H1 (cell line): Measurements from ENCODE around the gene CPXM1. TPM values are rescaled to one million over a fixed set of nuclear protein-coding genes. Genes with fewer than 3 reads are reported as not detected.

Experiments used
- TAF1 ChIP-seq: IDR thresholded peaks from 2 replicates; pipeline ENCODE4 v1.6.1; 2011; ENCODE audit warnings: mild to moderate bottlenecking, low read depth, low read length
- polyA plus RNA-seq, 7 experiments: library from polyadenylated mRNA; depleted of rRNA in 3 of 7; stranded (reverse) in 5 of 7; unstranded in 2 of 7; fragments of >200 nt in 5 of 7; fragments of 200-250 nt in 2 of 7; gene quantifications; 1 replicate in 5 of 7; 2 replicates in 1 of 7; 4 replicates in 1 of 7; pipeline versions ENCODE4 v1.2.1 to v1.2.3, GENCODE V29; 2011 to 2013; ENCODE audit warnings: missing spikeins in 2 of 7, mixed read lengths in 2 of 7
- total RNA-seq: library from RNA; stranded (reverse); fragmentation: NEBNext Ultra II Directional; extraction: Animal tissue kit (Norgen Biotek cat#: 25700); gene quantifications from 2 replicates; pipeline ENCODE4 v1.2.1, GENCODE V29; 2021
- TF ChIP-seq, protein P1 (sequence below): IDR thresholded peaks from 2 replicates; pipeline ENCODE4 v1.6.1; 2012; ENCODE audit warnings: inconsistent platforms

Gene CPXM1
- total and polyA plus RNA-seq, 2 of the 8 experiments (the other 6 are each of a cell fraction or from before 2014, with no cell fraction given) = 31.3 to 81.9 TPM

DNA sequence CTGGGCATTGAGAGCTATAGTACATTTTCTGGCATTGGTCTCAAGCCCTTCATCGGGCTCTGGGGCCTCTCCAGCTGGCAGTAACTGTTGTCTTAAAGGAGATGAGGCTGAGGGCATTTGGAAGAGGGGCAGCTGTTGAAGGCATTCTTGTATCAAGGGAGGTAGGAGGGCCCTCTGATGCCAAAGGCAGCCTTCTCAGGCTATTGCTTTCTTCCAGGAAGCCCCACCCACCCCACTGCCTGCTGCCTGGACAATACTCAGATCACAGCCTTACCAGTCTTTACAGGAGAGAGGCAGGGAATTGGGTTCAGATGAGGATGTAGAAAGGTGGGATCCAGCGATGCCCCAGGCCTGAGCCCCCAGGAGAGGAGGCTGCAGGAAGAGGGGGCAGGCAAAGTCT is 46.0 kb downstream of the CPXM1 start (continued):
- TF ChIP-seq, protein P1, sequence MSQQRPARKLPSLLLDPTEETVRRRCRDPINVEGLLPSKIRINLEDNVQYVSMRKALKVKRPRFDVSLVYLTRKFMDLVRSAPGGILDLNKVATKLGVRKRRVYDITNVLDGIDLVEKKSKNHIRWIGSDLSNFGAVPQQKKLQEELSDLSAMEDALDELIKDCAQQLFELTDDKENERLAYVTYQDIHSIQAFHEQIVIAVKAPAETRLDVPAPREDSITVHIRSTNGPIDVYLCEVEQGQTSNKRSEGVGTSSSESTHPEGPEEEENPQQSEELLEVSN = no peak
- TF ChIP-seq TAF1 = no peak
